ENCODE measurements around the gene PA2G4. TPM values are rescaled to one million over a fixed set of nuclear protein-coding genes. Genes with fewer than 3 reads are reported as not detected.

PA2G4 gene
- total RNA-seq, 1 donor: 115 TPM

- Histone ChIP-seq H3K36me3 (ENCODE audit: insufficient read depth, low read length) (no peaks in the 10 kb centered on the region), H4K20me1 (ENCODE audit: insufficient read depth, low read length) (no peaks in the 10 kb centered on the region), H3K9me3 (ENCODE audit: low read depth, low read length) (no peaks in the 10 kb centered on the region), H3K4me1 (ENCODE audit: insufficient read depth, low read length) (peaks cover 6% of the 10 kb centered on the region), H3K27ac (ENCODE audit: low read depth, low read length) (no peak overlapping the region), H3K4me3 (ENCODE audit: insufficient read depth, low read length) (no peak overlapping the region), H3K27me3 (ENCODE audit: insufficient read depth, low read length) (peaks cover 20% of the 10 kb centered on the region), H3K4me2 (ENCODE audit: insufficient read depth, low read length) (no peak overlapping the region), H2AFZ (ENCODE audit: low read length) (no peak overlapping the region), H3K79me2 (ENCODE audit: insufficient read depth, low read length) (no peaks in the 10 kb centered on the region)
- no peak for DNase-seq (ENCODE audit: insufficient read length, low spot score, missing footprints)
- TF ChIP-seq, protein P1, sequence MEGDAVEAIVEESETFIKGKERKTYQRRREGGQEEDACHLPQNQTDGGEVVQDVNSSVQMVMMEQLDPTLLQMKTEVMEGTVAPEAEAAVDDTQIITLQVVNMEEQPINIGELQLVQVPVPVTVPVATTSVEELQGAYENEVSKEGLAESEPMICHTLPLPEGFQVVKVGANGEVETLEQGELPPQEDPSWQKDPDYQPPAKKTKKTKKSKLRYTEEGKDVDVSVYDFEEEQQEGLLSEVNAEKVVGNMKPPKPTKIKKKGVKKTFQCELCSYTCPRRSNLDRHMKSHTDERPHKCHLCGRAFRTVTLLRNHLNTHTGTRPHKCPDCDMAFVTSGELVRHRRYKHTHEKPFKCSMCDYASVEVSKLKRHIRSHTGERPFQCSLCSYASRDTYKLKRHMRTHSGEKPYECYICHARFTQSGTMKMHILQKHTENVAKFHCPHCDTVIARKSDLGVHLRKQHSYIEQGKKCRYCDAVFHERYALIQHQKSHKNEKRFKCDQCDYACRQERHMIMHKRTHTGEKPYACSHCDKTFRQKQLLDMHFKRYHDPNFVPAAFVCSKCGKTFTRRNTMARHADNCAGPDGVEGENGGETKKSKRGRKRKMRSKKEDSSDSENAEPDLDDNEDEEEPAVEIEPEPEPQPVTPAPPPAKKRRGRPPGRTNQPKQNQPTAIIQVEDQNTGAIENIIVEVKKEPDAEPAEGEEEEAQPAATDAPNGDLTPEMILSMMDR (IDR thresholded peaks at IDR 0.05; ENCODE audit: extremely low read depth, low read depth, low read length): no peak
Measured at GRCh38 chr12:56098592-56098991, 5.8 kb upstream of the PA2G4 start.

- no peak overlapping the region for H2AFZ ChIP-seq (ENCODE audit: low read length)
- peaks cover 4% of the 10 kb centered on the region for H3K79me2 ChIP-seq (ENCODE audit: insufficient read depth, low read length)
- H3K4me3 ChIP-seq (ENCODE audit: insufficient read depth, low read length): no peak overlapping the region
- TF ChIP-seq, protein P1 (IDR thresholded peaks at IDR 0.05; ENCODE audit: extremely low read depth, low read depth, low read length): no peak
- no peak overlapping the region for H3K27ac ChIP-seq (ENCODE audit: low read depth, low read length)
- DNase-seq (ENCODE audit: insufficient read length, low spot score, missing footprints): no peak
- peaks cover 17% of the 10 kb centered on the region for H3K27me3 ChIP-seq (ENCODE audit: insufficient read depth, low read length)
- H3K4me1 ChIP-seq (ENCODE audit: insufficient read depth, low read length): peaks cover 6% of the 10 kb centered on the region
- H3K9me3 ChIP-seq (ENCODE audit: low read depth, low read length): no peaks in the 10 kb centered on the region
- no peak overlapping the region for H3K4me2 ChIP-seq (ENCODE audit: insufficient read depth, low read length)
- no peaks in the 10 kb centered on the region for H3K36me3 ChIP-seq (ENCODE audit: insufficient read depth, low read length)
- H4K20me1 ChIP-seq (ENCODE audit: insufficient read depth, low read length): no peaks in the 10 kb centered on the region
Measured at GRCh38 chr12:56099787-56100186, 4.6 kb upstream of the PA2G4 start.

- H3K4me2 ChIP-seq (ENCODE audit: insufficient read depth, low read length): no peak overlapping the region
- TF ChIP-seq, protein P1 (IDR thresholded peaks at IDR 0.05; ENCODE audit: extremely low read depth, low read depth, low read length): no peak
- H3K4me1 ChIP-seq (ENCODE audit: insufficient read depth, low read length): peaks cover 14% of the 10 kb centered on the region
- H3K27me3 ChIP-seq (ENCODE audit: insufficient read depth, low read length): peaks cover 10% of the 10 kb centered on the region
- no peak overlapping the region for H3K4me3 ChIP-seq (ENCODE audit: insufficient read depth, low read length)
- H4K20me1 ChIP-seq (ENCODE audit: insufficient read depth, low read length): peaks cover 3% of the 10 kb centered on the region
- peaks cover 17% of the 10 kb centered on the region for H3K79me2 ChIP-seq (ENCODE audit: insufficient read depth, low read length)
- H2AFZ ChIP-seq (ENCODE audit: low read length): no peak overlapping the region
- H3K9me3 ChIP-seq (ENCODE audit: low read depth, low read length): no peaks in the 10 kb centered on the region
- DNase-seq (ENCODE audit: insufficient read length, low spot score, missing footprints): no peak
- no peak overlapping the region for H3K27ac ChIP-seq (ENCODE audit: low read depth, low read length)
- H3K36me3 ChIP-seq (ENCODE audit: insufficient read depth, low read length): no peaks in the 10 kb centered on the region
Measured at GRCh38 chr12:56101045-56101444, 3.3 kb upstream of the PA2G4 start.

- Histone ChIP-seq H3K4me3 (ENCODE audit: insufficient read depth, low read length) (no peak overlapping the region), H3K9me3 (ENCODE audit: low read depth, low read length) (no peaks in the 10 kb centered on the region), H4K20me1 (ENCODE audit: insufficient read depth, low read length) (peaks cover 3% of the 10 kb centered on the region), H3K27ac (ENCODE audit: low read depth, low read length) (no peak overlapping the region), H3K4me1 (ENCODE audit: insufficient read depth, low read length) (peaks cover 18% of the 10 kb centered on the region), H2AFZ (ENCODE audit: low read length) (no peak overlapping the region), H3K4me2 (ENCODE audit: insufficient read depth, low read length) (no peak overlapping the region), H3K79me2 (ENCODE audit: insufficient read depth, low read length) (peaks cover 33% of the 10 kb centered on the region), H3K36me3 (ENCODE audit: insufficient read depth, low read length) (peaks cover 12% of the 10 kb centered on the region), H3K27me3 (ENCODE audit: insufficient read depth, low read length) (no peaks in the 10 kb centered on the region)
- TF ChIP-seq, protein P1 (IDR thresholded peaks at IDR 0.05; ENCODE audit: extremely low read depth, low read depth, low read length): no peak
- DNase-seq (ENCODE audit: insufficient read length, low spot score, missing footprints): no peak
Measured at GRCh38 chr12:56102683-56103065, 1.7 kb upstream of the PA2G4 start.

Data from osteoblast (primary cell).